Measurements from ENCODE around the gene CYREN. TPM values are rescaled to one million over a fixed set of nuclear protein-coding genes. Genes with fewer than 3 reads are reported as not detected.

Gene CYREN
- total and polyA plus RNA-seq, 9 of the 15 experiments (the other 6 are each of a cell fraction or from before 2014, with no cell fraction given), result 13.9 to 108 (median 88.8) TPM

GRCh38 chr7:135169141-135169963 lies 1.2 kb downstream of the CYREN start (continued):
- TF ChIP-seq RERE (CRISPR knock-in tag; IDR thresholded peaks at IDR 0.05; ENCODE audit: borderline replicate concordance) (no peak), MTA1 (IDR thresholded peaks at IDR 0.05; ENCODE audit: borderline replicate concordance) (no peak), PBX2 (CRISPR knock-in tag; IDR thresholded peaks at IDR 0.05; ENCODE audit: low read depth) (no peak), PBX2 (tag; conservative IDR thresholded peaks at IDR 0.05; ENCODE audit: low read depth) (no peak), JUNB (CRISPR knock-in tag; conservative IDR thresholded peaks at IDR 0.05) (no peak), SP2 (IDR thresholded peaks at IDR 0.05; ENCODE audit: extremely low read depth, low read depth, low read length, poor library complexity, severe bottlenecking) (no peak), ZBTB43 (CRISPR knock-in tag; IDR thresholded peaks at IDR 0.05) (no peak), ZNF699 (CRISPR knock-in tag; IDR thresholded peaks at IDR 0.05; ENCODE audit: insufficient replicate concordance) (no peak), ZNF398 (CRISPR knock-in tag; IDR thresholded peaks at IDR 0.05) (no peak), U2AF2 (optimal IDR thresholded peaks at IDR 0.05; ENCODE audit: low read depth, low read length) (no peak), CTBP1 (IDR thresholded peaks at IDR 0.05; ENCODE audit: borderline replicate concordance) (no peak; the same call in 1 of the 2 replicates), RBM15 (IDR thresholded peaks at IDR 0.05; ENCODE audit: insufficient read depth, low read length) (no peak), SMARCB1 (IDR thresholded peaks at IDR 0.05; ENCODE audit: insufficient read length, low read depth) (no peak), NELFE (IDR thresholded peaks at IDR 0.05; ENCODE audit: insufficient read depth, insufficient read length) (no peak), NR4A1 (CRISPR knock-in tag; IDR thresholded peaks at IDR 0.05) (no peak), NR4A1 (tag; IDR thresholded peaks at IDR 0.05) (no peak)
